ENCODE data around the gene COL18A1.

COL18A1 gene

GRCh38 chr21:45401916-45402900 is 2.8 kb upstream of the COL18A1 start:
- DNase-seq (ENCODE audit: low read depth) = no peak

GRCh38 chr21:45403133-45403824 is 1.7 kb upstream of the COL18A1 start:
- no peak for DNase-seq (ENCODE audit: low read depth)

DNA sequence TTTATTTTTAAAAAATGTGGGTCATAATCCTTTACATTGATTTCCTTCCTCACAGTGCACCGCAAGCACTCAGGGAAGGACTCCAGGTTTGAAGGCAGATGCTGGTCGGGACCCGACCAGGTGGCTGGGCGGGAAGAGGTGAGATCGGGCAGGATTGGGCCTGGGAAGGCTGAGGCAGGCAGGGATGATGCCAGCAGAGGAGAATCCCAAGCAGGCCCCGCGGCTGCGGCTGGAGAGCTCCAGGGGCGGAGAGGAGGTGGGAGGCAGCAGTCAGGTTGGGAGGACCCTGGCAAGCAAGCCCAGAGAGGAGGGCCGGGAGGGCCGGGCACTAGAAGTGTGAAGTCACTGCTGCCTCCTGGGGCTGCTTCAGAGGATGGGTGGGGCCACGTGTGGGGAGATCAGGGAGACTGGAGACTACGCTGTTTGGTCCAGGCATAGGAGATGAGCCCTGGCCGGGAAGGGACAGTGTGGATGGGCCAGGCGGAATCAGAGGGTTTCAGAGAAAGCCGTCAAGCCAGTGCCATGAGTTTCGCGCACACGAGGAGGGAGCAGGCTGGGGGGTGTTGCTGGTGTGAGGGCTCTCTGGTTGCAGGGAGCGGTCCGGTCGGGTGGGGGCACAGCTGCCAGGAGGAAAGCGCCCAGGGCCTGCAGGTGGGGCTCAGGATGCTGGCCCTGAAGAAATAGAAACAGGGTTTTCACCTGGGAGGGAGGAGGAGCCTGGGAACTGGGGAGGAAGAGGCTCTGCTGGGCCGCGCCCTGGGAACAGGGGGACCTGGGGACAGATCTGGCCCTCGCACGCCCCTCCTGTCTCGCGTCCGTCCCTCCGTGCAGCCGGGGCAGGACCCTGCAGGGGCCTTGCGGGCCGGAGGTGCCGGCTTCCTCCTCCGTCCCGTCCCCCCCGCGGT is 888 bp upstream of the COL18A1 start:
- DNase-seq (ENCODE audit: low read depth) = no peak

GRCh38 chr21:45405271-45405818 is 380 bp downstream of the COL18A1 start:
- DNase-seq (ENCODE audit: low read depth) = no peak

GRCh38 chr21:45405819-45406762 is 1.1 kb downstream of the COL18A1 start:
- DNase-seq (ENCODE audit: low read depth) = no peak

- DNase-seq (ENCODE audit: low read depth) = no peak
These were observed 2.0 kb downstream of the COL18A1 start for GRCh38 chr21:45406801-45407628.

- no peak for DNase-seq (ENCODE audit: low read depth)
These were observed 2.8 kb downstream of the COL18A1 start for GRCh38 chr21:45407629-45408247.

GRCh38 chr21:45408271-45408791 is 3.4 kb downstream of the COL18A1 start:
- no peak for DNase-seq (ENCODE audit: low read depth)

GRCh38 chr21:45408801-45409261 is 3.9 kb downstream of the COL18A1 start:
- no peak for DNase-seq (ENCODE audit: low read depth)

DNA sequence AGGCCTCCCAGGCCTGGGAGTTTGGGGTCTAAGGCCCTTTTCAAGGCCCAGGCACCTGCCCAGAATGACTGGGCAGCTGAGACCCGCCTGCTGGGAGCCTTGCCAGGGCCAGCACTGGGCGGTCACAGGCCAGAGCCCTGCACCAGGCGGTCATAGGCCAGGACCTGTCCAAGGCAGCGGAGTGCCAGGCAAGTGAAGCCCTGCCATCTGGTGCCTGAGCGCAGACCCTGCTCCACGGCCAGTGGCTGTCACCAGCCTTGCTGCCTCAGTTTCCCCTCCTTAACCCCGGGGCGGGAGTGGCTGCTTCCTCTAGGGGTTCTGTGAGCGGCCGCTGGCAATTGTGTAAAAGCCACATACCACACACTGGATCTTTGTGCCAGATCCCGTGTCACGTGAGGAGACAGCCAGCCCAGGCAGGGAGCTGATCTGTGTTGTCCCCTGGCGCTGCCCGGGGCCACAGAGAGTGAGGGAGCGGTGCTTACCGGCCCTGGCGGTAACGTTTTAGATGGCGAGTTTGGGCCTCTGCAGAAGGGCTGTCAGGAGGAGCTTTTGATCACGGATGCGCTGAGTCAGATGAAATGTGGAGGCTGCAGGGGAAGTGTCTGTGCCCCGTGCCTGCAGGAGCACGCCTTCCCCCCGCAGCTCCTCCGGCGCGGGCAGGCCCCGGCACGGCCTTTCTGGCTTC is 4.6 kb downstream of the COL18A1 start:
- DNase-seq (ENCODE audit: low read depth) = no peak

- DNase-seq (ENCODE audit: low read depth) = no peak
These were observed 5.3 kb downstream of the COL18A1 start for GRCh38 chr21:45410151-45410864.

DNA sequence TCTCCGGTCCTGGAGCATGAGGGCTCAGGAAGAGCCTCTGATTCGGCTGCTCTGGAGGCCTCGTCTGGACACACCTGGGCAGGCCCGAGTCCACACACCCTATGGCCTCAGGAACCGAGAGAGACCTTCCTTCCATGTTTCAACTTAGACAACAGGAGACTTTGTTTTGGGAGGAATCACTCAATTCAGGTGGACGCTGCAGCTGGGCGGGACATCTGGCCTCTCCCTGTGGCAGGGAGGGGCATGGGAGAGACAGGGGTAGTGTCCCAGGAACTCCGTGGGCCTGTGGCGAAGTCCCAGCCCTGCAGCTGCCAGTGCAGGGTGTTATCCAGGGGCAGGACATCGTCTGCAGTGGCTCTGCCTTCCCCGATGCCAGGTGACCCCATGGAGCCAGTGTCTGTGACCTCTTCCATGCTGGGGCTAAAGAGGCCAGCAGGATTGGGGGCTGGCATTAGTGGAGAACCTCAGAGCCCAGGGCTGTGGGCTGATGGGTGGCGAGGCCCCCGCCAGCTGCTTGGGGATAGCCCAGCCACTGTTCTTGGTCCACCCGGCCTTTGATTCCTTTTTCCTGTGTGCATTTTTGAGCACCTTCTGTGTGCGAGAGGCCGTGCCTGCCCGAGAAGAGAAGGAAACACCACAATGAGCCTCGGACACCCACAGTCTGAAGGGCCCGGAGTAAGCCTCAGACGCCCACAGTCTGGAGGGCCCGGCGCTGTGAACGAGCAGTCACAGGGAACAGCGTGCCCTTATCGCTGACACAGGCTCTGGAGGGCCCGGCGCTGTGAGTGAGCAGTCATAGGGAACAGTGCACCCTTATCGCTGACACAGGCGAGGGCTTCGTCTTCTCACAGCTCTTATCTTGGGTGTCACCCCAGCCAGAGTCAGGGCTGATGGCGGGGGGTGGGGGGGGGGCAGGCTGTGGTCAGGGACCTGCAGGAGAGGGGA is 6.2 kb downstream of the COL18A1 start:
- no peak for DNase-seq (ENCODE audit: low read depth)

GRCh38 chr21:45411810-45412206 is 6.8 kb downstream of the COL18A1 start:
- DNase-seq (ENCODE audit: low read depth) = no peak

GRCh38 chr21:45412491-45412890 is 7.5 kb downstream of the COL18A1 start:
- DNase-seq (ENCODE audit: low read depth) = no peak

DNA sequence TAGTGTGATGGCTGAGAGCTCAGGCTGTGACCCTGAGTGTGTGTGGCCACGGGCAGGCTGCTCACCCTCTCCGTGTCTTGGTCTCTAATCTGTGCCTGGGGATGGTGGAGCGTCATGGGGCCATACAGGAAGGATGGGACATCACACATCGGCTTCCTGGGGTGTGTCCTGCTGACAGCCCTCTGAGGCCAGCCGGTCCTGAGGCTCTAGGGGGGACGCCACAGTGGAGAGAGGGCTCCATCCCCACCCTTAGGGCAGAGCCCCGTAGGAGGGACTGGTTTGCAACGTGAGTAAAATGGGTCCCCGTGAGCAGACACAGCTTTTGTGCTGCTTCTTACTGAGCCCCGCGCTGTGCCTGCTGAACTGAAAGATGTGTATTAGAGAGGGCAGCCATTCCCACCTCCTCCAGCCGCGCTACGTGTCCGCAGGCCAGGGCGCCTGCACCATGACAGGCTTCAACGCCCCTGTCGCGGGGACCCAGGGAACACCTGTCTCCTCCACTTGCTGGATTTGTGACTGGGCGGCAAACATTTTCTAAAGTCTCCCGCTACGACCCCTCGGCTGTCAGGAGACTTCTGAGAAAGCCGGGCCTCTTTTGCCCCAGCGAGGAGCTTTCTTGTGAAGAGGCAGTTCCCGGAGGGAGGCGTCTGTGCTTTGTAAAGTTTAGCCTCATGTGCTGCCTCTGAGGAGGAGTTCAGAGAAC is 8.1 kb downstream of the COL18A1 start:
- DNase-seq (ENCODE audit: low read depth) = no peak

DNA sequence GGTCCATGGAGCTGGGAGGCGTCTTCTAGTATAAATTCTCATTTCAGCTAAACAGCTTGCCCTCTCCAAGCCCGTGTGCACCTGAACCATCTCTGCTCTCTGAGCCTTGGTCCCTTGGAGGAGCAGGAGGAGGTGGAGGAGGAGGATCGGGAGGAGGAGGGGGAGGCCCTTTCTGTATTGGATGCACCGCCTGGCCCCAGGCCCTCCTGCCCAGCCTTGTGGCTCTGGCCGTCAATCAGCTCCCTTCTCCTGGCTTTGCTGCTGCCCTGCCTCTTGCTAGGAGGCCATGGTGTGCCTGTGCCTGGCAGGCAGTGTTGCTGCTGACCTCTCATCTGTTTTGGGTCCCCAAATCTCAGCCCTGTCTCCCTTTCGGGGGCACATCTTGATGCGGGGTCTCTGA is 9.0 kb downstream of the COL18A1 start:
- DNase-seq (ENCODE audit: low read depth) = no peak

Data from stimulated activated CD8-positive, alpha-beta memory T cell treated with anti-CD3 and anti-CD28 coated beads, Interleukin-15, amount 100 ng/mL, for 1 hour (primary cell).